Renal pelvis (tissue), 4 donors: Measurements from ENCODE around the gene CUBN. TPM values are rescaled to one million over a fixed set of nuclear protein-coding genes. Genes with fewer than 3 reads are reported as not detected.

Experiments used
- DNase-seq: peaks from one replicate; pipeline ENCODE4 v3.0.0-alpha.2; 2013
- polyA plus RNA-seq, 3 donors: library from polyadenylated mRNA; unstranded; fragments of 120-200 nt; gene quantifications; one replicate each; pipeline ENCODE4 v1.2.1, GENCODE V29; 2013; ENCODE audit not compliant: insufficient read length in 3 of 3

CUBN gene
- polyA plus RNA-seq, 3 donors, result 170 to 263 (median 254) TPM

GRCh38 chr10:17109475-17110207 is 20.0 kb downstream of the CUBN start:
- no peak for DNase-seq

GRCh38 chr10:17109046-17109445 is 20.6 kb downstream of the CUBN start:
- DNase-seq, result no peak

DNA sequence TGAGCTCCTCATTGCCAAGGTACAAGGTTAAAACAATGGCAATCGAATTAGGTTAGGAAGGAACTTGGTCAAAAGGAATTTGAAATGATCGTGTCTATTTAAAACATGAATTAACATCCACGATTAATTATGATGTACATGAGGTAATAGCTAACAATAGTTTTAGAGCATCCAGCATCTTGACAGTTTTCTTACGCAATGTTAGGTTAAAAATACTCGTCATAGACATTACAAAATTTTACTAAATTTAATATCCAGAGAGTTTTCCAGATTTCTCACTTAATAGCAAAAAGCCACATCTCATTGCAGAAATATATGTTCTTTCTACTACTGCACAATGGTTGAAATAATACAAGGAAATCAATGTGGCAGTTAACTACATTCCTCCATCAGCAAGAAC is 22.6 kb downstream of the CUBN start:
- no peak for DNase-seq

DNA sequence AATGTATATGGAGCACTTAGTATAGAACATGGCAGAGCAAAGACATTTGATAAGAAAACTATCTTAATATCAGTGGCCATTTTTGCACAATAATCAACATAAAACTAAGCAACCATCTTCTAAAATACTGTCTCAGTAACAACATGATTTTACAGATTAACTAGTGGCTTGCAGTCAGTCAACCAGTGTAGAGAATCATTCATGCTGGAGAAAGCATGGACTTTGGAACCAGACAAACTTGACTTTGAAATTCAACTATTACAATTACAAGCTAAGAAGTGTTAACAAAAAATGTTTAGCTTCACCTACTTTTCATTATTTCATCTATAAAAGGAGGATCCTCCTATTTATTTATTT is 27.7 kb downstream of the CUBN start:
- no peak for DNase-seq

DNA sequence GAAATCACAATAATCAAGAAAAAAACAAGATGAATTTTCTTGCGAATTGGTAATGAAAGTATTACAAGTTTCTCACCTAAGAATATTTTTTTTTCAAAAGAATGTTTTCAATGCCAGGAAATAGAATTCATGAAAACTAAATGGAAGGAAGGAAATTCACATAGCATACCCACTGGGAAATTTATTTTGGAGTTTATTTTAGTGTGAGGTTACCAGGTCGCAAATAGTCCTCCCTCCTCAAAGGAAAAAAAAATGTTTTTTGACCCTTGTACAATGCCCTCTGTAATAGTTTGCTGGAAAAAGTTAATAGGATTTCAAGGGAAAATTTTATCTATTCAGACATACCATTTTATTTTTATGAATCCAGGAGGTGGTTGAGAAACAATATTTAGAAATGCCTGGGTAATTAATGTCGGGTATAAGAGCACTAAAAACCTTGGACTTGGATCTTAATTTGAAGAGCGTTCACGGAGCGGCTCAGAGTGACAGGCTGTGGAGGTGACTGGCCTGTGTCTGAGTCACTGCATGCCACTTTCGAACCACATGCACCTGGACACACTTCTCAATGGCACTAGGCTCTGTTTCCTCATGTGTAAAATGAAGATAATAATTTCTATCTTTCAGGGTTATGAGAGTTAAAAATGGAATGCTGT is 28.2 kb downstream of the CUBN start:
- no peak for DNase-seq

GRCh38 chr10:17100586-17100985 is 29.0 kb downstream of the CUBN start:
- no peak for DNase-seq

GRCh38 chr10:17098012-17098411 is 31.6 kb downstream of the CUBN start:
- no peak for DNase-seq

GRCh38 chr10:17094844-17095243 is 34.8 kb downstream of the CUBN start:
- DNase-seq, result no peak

- no peak for DNase-seq
Observed at GRCh38 chr10:17092986-17093803, 36.4 kb downstream of the CUBN start.

- DNase-seq, result no peak
Observed at GRCh38 chr10:17092216-17092944, 37.2 kb downstream of the CUBN start.

- DNase-seq, result no peak
Observed at GRCh38 chr10:17088118-17088806, 41.3 kb downstream of the CUBN start.

GRCh38 chr10:17086865-17087367 is 42.7 kb downstream of the CUBN start:
- DNase-seq, result no peak

DNA sequence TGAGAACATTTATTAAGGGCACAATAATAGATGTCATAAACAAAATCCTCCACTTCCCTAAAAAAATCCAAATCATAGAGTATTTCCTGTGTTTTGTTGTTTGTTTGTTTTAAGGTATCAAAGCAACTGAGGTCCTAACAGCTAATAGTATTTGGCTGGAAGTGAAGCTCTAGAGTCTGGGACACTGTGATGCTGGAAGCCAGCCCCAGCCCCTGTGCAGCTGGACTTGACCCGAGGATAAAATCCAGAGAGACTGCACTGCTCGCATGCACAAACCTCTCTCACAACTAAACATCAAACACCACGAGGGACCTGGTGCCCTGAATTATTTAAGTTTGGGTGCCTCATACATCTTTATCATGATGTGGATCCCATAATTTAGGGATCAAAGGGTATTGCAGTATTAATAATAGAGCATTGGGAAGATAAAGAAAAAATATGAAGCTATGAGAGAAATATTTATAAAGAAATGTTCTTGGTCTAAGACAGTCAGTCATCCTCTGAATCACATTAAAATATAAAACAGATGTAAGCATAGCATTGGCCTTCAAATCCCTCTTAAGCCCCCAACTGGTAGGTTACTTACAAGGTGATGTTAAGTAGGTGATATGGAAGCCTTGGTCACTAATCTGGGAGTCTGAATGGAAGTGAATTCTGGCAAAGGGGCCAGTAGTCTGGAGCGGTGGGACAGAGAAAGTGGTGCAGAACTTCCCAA is 44.4 kb downstream of the CUBN start:
- no peak for DNase-seq

GRCh38 chr10:17084258-17084657 is 45.4 kb downstream of the CUBN start:
- no peak for DNase-seq

DNA sequence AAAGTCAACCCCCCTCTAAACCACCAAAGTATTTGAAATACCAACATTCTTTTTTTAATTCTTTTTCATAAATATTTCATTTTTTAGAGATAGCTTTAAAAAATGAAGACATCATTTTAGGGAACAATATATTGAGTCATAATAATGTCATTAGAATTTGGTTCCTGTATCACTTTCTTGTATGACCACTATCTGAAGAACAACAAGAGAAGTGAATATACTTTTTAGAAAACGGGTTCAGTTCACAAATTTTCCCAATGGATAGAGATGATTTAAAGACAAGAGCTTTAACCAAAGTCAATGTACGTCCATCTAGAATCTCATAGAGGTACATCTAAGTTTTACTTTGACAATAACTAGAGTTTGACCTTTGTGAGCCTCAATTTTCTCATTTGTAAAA is 48.2 kb downstream of the CUBN start:
- DNase-seq, result no peak

DNA sequence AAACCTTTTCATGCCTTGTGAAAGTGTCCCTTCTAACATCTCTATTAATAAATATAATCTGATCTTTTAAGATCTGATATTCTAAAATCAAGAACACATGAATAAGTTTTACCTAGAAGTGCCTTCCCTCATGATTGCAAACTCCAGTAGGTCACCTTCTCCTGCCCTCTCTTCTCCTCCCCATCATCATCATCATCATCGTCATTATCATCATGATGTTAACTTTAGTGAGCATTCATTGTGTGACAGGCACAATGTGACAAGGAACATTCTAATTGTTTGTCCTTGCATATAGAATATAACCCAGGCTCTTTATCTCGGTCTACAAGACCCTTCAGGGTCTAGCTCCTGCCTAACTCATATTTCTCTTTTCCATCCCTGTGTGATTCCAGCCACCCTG is 51.7 kb downstream of the CUBN start:
- no peak for DNase-seq

- DNase-seq, result no peak
Observed at GRCh38 chr10:17077346-17077781, 52.2 kb downstream of the CUBN start.

DNA sequence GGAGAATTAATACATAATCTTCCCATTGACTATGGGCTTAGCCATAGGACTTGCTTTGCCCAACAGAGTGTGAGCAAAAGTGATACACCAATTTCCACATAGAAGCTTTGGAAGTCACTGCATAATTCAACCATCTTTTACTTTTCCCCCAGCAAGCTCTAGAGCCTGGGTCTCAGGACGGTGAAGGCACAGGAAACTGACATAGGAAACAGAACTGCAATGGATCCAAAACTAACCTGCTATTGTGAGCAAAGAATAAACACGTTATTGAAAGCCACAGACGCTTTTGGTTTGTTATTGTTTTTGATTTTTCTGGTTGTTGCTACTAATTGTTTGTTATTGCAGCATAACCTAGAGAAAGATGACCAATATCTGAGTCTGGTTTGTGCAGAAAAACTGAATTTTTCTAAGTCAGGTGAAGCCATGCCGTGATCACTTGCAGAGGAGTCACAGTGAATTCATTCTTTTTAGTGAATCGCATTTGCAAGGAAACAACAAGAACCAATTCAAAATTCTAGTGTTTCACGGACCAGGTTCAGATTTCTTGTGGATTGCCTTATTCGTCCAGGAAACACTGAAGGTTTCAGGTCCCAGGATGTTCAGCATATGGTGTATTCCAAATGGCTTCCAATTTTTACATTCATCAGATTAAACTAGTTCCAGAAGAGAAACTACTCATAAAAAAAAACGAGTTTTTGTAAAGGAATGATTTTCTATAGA is 52.8 kb downstream of the CUBN start:
- no peak for DNase-seq

DNA sequence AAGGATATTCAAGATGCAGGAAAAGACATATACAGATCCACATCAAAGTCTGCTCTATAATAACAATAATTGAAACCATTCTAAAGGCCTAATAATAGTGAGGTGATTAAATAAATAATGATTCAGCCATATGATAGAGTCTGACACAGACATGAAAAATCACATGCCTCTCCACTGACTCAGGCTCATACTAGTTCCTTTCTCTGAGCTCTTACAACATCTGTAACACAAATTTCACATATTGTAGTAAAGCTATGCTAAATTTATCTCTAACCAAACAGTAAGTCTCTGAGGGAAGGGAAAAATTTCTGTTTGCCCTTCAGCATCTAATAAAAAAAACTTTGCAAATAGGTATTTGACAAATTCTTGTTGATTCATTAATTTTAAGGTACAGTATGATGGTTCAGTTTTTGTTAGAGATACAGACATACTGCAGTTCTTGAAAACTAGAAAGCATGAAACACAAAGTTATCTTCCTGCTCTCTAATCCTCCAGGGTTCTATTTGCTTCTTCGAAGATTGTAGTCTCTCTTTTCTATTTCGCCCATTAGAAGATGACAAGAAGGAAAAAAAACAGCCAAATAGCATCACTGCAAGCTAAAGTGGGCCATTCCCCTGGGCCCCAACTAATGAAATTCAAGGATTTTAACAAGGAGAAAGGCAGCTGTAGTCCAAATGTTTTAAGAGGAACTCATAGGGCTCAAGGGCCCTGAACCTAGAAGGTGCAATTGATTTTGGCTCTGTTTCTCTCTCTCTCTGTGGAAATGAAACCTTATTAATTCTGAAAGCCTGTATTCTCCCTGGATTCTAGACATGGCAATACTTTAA is 53.9 kb downstream of the CUBN start:
- DNase-seq, result no peak
